Activated naive CD8-positive, alpha-beta T cell treated with anti-CD3 and anti-CD28 coated beads for 36 hours (primary cell): ENCODE results near the gene MBP. TPM values are rescaled to one million over a fixed set of nuclear protein-coding genes. Genes with fewer than 3 reads are reported as not detected.

Source experiments
- DNase-seq: peaks from one replicate; pipeline ENCODE4 v3.0.0; 2021
- H3K27ac Mint-ChIP-seq: one replicate; pipeline ENCODE4 v1.8.0; 2022; ENCODE audit warnings: mild to moderate bottlenecking, moderate library complexity, mixed read lengths
- H3K27me3 Mint-ChIP-seq: one replicate; pipeline ENCODE4 v1.8.0; 2022; ENCODE audit warnings: mild to moderate bottlenecking, mixed read lengths
- H3K36me3 Mint-ChIP-seq: one replicate; pipeline ENCODE4 v1.8.0; 2021; ENCODE audit warnings: mild to moderate bottlenecking, mixed read lengths
- H3K4me1 Mint-ChIP-seq: one replicate; pipeline ENCODE4 v1.8.0; 2021; ENCODE audit warnings: mixed read lengths
- H3K4me3 Mint-ChIP-seq: one replicate; pipeline ENCODE4 v1.8.0; 2022; ENCODE audit warnings: mild to moderate bottlenecking, moderate library complexity, mixed read lengths
- H3K9me3 Mint-ChIP-seq: one replicate; pipeline ENCODE4 v1.8.0; 2022; ENCODE audit warnings: mixed read lengths
- total RNA-seq, 2 experiments: library from RNA; stranded (reverse); gene quantifications; one replicate each; pipeline ENCODE4 v1.2.3, GENCODE V29; 2021

MBP gene
- total RNA-seq, 2 experiments from 2014 or later: 41.2 to 45.9 TPM

- Mint-ChIP-seq H3K4me1 (peaks cover 73% of the 10 kb centered on the region), H3K4me3 (no peak overlapping the region), H3K27me3 (no peaks in the 10 kb centered on the region), H3K9me3 (no peaks in the 10 kb centered on the region), H3K27ac (peak overlapping the region; percentile 8), H3K36me3 (peaks cover 61% of the 10 kb centered on the region)
- DNase-seq: no peak
These were observed 35.4 kb downstream of the MBP start for GRCh38 chr18:77096936-77097886.

GRCh38 chr18:77095391-77096371, 36.9 kb downstream of the MBP start:
- Mint-ChIP-seq H3K4me1 (peaks cover 61% of the 10 kb centered on the region), H3K36me3 (peaks cover 52% of the 10 kb centered on the region), H3K9me3 (no peaks in the 10 kb centered on the region), H3K27ac (no peak overlapping the region), H3K4me3 (no peak overlapping the region), H3K27me3 (no peaks in the 10 kb centered on the region)
- no peak for DNase-seq

GRCh38 chr18:77093586-77093985, 39.0 kb downstream of the MBP start:
- peaks cover 49% of the 10 kb centered on the region for H3K4me1 Mint-ChIP-seq
- H3K4me3 Mint-ChIP-seq: no peak overlapping the region
- no peak overlapping the region for H3K27ac Mint-ChIP-seq
- H3K27me3 Mint-ChIP-seq: no peaks in the 10 kb centered on the region
- peaks cover 38% of the 10 kb centered on the region for H3K36me3 Mint-ChIP-seq
- no peaks in the 10 kb centered on the region for H3K9me3 Mint-ChIP-seq
- DNase-seq: no peak

GRCh38 chr18:77093067-77093430, 39.5 kb downstream of the MBP start:
- no peaks in the 10 kb centered on the region for H3K9me3 Mint-ChIP-seq
- peaks cover 34% of the 10 kb centered on the region for H3K36me3 Mint-ChIP-seq

GRCh38 chr18:77092104-77093066, 40.2 kb downstream of the MBP start:
- H3K36me3 Mint-ChIP-seq: peaks cover 32% of the 10 kb centered on the region
- H3K9me3 Mint-ChIP-seq: no peaks in the 10 kb centered on the region
- peaks cover 39% of the 10 kb centered on the region for H3K4me1 Mint-ChIP-seq
- no peak overlapping the region for H3K4me3 Mint-ChIP-seq
- H3K27ac Mint-ChIP-seq: peak overlapping the region; percentile 52
- DNase-seq: no peak
- no peaks in the 10 kb centered on the region for H3K27me3 Mint-ChIP-seq

More at GRCh38 chr18:77093067-77093430, 39.5 kb downstream of the MBP start:
- Mint-ChIP-seq H3K4me3 (no peak overlapping the region), H3K27ac (no peak overlapping the region), H3K27me3 (no peaks in the 10 kb centered on the region), H3K4me1 (peaks cover 43% of the 10 kb centered on the region)
- DNase-seq: no peak

- H3K4me3 Mint-ChIP-seq: no peak overlapping the region
- no peak for DNase-seq
- no peaks in the 10 kb centered on the region for H3K27me3 Mint-ChIP-seq
- no peaks in the 10 kb centered on the region for H3K9me3 Mint-ChIP-seq
- H3K36me3 Mint-ChIP-seq: peaks cover 35% of the 10 kb centered on the region
- no peak overlapping the region for H3K27ac Mint-ChIP-seq
- peaks cover 42% of the 10 kb centered on the region for H3K4me1 Mint-ChIP-seq
These were observed 41.2 kb downstream of the MBP start for GRCh38 chr18:77091366-77091765.

GRCh38 chr18:77090546-77091174, 41.9 kb downstream of the MBP start:
- Mint-ChIP-seq H3K9me3 (no peaks in the 10 kb centered on the region), H3K4me1 (peaks cover 44% of the 10 kb centered on the region)

GRCh38 chr18:77089723-77090285, 42.8 kb downstream of the MBP start:
- H3K27ac Mint-ChIP-seq: no peak overlapping the region
- H3K4me1 Mint-ChIP-seq: peaks cover 40% of the 10 kb centered on the region
- no peak overlapping the region for H3K4me3 Mint-ChIP-seq
- no peaks in the 10 kb centered on the region for H3K9me3 Mint-ChIP-seq
- DNase-seq: no peak
- H3K36me3 Mint-ChIP-seq: peaks cover 34% of the 10 kb centered on the region
- H3K27me3 Mint-ChIP-seq: no peaks in the 10 kb centered on the region

More at GRCh38 chr18:77090546-77091174, 41.9 kb downstream of the MBP start:
- DNase-seq: no peak
- Mint-ChIP-seq H3K27me3 (no peaks in the 10 kb centered on the region), H3K27ac (no peak overlapping the region), H3K4me3 (no peak overlapping the region), H3K36me3 (peaks cover 37% of the 10 kb centered on the region)

- Mint-ChIP-seq H3K4me3 (no peak overlapping the region), H3K4me1 (peaks cover 40% of the 10 kb centered on the region), H3K9me3 (no peaks in the 10 kb centered on the region), H3K36me3 (peaks cover 35% of the 10 kb centered on the region), H3K27ac (no peak overlapping the region), H3K27me3 (no peaks in the 10 kb centered on the region)
- DNase-seq: no peak
These were observed 43.4 kb downstream of the MBP start for GRCh38 chr18:77088963-77089722.

- Mint-ChIP-seq H3K9me3 (no peaks in the 10 kb centered on the region), H3K36me3 (peaks cover 48% of the 10 kb centered on the region), H3K27me3 (no peaks in the 10 kb centered on the region), H3K4me1 (peaks cover 47% of the 10 kb centered on the region), H3K27ac (no peak overlapping the region), H3K4me3 (no peak overlapping the region)
- no peak for DNase-seq
These were observed 45.0 kb downstream of the MBP start for GRCh38 chr18:77087393-77088141.

GRCh38 chr18:77086656-77087392, 45.8 kb downstream of the MBP start:
- Mint-ChIP-seq H3K36me3 (peaks cover 50% of the 10 kb centered on the region), H3K4me3 (no peak overlapping the region), H3K4me1 (peaks cover 47% of the 10 kb centered on the region)

GRCh38 chr18:77086034-77086433, 46.5 kb downstream of the MBP start:
- peaks cover 55% of the 10 kb centered on the region for H3K36me3 Mint-ChIP-seq
- H3K4me1 Mint-ChIP-seq: peaks cover 50% of the 10 kb centered on the region

More at GRCh38 chr18:77086656-77087392, 45.8 kb downstream of the MBP start:
- no peaks in the 10 kb centered on the region for H3K27me3 Mint-ChIP-seq
- DNase-seq: no peak
- H3K9me3 Mint-ChIP-seq: no peaks in the 10 kb centered on the region
- H3K27ac Mint-ChIP-seq: no peak overlapping the region

More at GRCh38 chr18:77086034-77086433, 46.5 kb downstream of the MBP start:
- Mint-ChIP-seq H3K27ac (no peak overlapping the region), H3K27me3 (no peaks in the 10 kb centered on the region), H3K9me3 (peaks cover under 1% of the 10 kb centered on the region), H3K4me3 (no peak overlapping the region)
- no peak for DNase-seq
